Activated CD8-positive, alpha-beta memory T cell treated with anti-CD3 and anti-CD28 coated beads, Interleukin-2, amount 50 U/mL, for 1 hour (primary cell): ENCODE results near the gene UGT1A6.
"Not testable (repeated sequence)": the region's sequence is repeated elsewhere in the genome, so short reads cannot be mapped to it uniquely, and the experiment has no call there.

Experiments used
- DNase-seq: peaks from one replicate; pipeline ENCODE4 v3.0.0-alpha.2; 2020; ENCODE audit errors: extremely low read depth

UGT1A6 gene

DNA sequence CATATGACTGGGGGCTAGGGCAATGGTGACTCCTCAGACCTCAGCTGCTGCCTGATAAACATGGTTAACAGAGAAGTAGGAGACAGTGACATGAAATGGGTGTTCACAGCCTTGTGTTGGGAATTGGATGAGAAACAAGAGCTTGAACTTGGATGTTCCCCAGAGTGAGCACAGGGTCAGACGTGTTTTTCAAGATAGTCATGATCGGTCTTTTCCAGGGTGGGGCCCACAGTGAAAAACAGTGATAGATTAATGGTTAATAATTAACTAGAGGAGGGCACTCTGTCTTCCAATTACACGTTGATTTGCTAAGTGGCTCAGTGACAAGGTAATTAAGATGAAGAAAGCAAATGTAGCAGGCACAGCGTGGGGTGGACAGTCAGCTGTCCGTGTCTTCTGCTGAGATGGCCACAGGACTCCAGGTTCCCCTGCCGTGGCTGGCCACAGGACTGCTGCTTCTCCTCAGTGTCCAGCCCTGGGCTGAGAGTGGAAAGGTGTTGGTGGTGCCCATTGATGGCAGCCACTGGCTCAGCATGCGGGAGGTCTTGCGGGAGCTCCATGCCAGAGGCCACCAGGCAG lies 36.1 kb downstream of the UGT1A6 start, which contains the start of gene UGT1A3:
Gene UGT1A3 (plus strand): TSS at position 320 of the 579 bp plus-strand sequence. CDS start 85 bp downstream, at position 405.
- DNase-seq: no peak

GRCh38 chr2:233736868-233737653 lies 44.4 kb downstream of the UGT1A6 start:
- DNase-seq: not testable (repeated sequence)

DNA sequence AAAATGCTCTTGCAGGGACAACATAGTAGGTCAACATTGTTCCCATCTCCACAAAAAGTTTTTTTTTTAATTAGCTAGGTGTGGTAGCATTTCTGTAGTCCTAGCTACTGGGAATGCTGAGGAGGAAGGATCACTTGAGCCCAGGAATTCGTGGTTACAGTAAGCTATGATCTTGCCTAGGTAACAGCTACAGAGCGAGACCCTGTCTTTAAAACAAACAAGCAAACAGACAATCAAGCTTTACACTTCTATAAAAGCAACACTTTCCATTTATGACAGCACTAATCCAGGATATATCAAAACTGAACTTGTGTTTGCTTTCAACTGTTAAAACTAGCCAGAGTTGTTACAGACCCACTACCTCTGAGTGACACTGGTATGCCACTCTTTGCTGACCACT lies 48.2 kb downstream of the UGT1A6 start:
- no peak for DNase-seq

DNA sequence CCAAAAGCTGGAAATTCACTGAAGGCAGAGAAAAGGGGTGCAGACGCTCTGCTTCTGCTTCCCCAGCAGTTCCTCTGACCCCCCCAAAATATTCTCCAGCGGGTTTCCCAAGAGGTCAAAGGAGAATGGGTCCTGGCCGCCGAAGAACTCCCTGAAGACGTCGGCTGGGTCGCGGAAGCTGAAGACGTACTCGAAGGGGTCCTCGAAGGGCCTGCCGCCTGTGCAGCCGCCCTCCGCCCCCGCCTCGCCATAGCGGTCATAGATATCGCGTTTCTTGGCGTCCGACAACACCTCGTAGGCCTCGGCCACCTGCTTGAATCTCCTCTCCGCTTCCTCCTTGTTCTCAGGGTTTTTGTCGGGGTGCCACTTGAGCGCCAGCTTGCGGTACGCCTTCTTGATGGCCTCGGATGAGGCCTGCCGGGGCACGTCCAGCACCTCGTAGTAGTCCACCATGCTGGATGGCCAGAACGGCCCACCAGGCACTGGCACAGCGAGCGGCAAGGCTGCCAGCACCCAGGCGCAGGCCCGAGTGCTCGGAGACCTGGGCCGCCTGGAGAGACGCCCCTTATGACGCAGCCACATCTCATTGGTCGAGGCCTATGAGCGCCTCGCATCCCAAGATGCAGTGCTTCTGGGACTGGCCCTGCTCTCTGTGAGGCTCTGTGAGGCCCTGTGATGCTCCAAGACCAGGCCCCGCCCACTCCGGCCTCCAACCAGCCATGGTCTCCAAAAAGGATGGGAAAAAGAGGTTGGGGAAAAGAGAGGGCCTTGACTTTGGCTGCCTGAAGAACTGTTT lies 51.0 kb downstream of the UGT1A6 start:
- DNase-seq: no peak

- no peak for DNase-seq
These were observed 52.5 kb downstream of the UGT1A6 start for GRCh38 chr2:233745073-233745755.

GRCh38 chr2:233745838-233746237 lies 53.1 kb downstream of the UGT1A6 start:
- not testable (repeated sequence) for DNase-seq

DNA sequence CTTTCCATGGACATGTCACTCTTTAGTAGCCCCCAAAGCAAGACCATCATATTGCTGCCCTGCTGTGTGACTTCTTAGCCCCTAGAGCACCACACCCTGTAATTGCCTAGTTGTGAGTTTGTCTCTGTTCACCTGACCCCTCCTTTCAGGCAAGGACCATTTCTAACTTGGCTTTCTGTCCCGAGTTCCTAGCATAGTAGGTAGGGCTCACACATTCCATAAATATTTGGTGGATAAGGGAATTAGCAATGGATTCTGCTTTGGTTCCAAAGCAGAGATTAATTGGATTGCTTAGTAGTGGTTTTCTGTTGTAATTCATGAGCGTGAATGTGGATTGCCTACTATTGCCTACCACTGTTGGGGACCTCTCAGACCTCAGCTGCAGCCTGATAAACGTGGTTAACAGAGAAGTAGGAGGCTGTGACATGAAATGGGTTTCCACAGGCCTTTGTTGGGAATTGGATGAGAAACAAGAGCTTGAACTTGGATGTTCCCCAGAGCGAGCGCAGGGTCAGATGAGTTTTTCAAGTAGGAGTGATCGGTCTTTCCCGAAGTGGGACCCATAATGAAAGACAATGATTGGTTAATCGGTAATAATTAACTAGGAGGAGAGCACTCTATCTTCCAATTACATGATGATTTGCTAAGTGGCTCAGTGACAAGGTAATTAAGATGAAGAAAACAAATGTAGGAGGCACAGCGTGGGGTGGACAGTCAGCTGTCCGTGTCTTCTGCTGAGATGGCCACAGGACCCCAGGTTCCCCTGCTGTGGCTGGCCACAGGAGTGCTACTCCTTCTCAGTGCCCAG lies 54.0 kb downstream of the UGT1A6 start:
- no peak for DNase-seq

DNA sequence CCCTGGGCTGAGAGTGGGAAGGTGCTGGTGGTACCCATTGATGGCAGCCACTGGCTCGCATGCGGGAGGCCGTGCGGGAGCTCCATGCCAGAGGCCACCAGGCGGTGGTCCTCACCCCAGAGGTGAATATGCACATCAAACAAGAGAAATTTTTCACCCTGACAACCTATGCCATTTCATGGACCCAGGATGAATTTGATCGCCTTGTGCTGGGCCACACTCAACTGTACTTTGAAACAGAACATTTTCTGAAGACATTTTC lies 54.5 kb downstream of the UGT1A6 start:
- no peak for DNase-seq

DNA sequence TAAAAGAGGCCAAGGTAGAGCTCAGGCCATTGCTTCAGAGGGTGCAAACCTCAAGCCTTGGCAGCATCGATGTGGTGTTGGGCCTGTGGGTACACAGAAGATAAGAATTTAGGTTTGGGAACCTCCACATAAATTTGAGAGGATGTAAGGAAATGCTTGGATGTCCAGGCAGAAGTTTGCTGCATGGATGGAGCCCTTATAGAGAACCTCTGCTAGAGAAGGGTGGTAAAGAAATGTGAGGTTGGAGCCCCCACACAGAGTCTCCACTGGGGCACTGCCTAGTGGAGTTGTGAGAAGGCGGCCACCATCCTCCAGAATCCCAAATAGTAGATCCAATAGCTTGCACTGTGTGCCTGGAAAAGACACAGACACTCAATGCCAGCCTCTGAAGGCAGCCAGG lies 58.0 kb downstream of the UGT1A6 start:
- DNase-seq: not testable (repeated sequence)

DNA sequence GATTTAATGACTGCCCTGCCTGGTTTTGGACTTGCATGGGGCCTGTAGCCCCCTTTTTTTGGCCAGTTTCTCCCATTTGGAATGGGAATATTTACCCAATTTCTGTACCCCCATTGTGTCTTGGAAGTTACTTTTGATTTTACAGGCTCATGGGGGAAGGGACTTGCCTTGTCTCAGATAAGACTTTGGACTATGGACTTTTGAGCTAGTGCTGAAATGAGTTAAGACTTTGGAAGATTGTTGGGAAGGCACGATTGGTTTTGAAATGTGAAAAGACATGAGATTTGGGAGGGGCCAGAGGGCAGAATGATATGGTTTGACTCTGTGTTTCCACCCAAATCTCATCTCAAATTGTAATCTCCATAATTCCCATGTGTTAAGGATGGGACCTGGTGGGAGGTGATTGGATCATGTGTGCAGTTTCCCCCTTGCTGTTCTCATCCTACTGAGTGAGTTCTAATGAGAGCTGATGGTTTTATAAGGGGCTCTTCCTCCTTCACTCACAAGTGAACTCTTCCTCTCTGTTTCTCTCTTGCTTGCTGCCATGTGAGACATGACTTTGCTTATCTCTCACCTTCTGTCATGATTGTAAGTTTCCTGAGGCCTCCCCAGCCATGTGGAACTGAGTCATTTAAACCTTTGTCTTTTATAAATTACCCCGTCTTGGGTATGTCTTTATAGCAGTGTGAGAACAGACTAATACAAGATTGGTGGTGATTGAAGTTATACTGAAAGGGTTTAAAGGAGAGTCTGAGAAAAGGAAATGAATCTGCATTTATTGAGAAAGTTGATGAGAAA lies 58.7 kb downstream of the UGT1A6 start:
- DNase-seq: not testable (repeated sequence)

DNA sequence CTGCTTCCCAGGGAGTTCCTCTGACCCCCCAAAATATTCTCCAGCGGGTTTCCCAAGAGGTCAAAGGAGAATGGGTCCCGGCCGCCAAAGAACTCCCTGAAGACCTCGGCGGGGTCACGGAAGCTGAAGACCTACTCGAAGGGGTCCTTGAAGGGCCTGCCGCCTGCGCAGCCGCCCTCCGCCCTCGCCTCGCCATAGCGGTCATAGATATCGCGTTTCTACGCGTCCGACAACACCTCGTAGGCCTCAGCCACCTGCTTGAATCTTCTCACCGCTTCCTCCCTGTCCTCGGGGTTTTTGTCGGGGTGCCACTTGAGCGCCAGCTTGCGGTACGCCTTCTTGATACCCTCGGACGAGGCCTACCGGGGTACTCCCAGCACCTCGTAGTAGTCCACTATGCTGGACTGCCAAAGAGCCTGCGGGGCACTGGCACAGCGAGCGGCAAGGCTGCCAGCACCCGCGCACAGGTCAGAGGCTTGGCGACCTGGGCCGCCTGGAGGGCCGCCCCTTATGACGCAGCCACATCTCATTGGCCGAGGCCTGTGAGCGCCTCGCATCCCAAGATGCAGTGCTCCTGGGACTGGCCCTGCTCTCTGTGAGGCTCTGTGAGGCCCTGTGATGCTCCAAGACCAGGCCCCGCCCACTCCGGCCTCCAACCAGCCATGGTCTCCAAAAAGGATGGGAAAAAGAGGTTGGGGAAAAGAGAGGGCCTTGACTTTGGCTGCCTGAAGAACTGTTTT lies 62.4 kb downstream of the UGT1A6 start:
- no peak for DNase-seq

DNA sequence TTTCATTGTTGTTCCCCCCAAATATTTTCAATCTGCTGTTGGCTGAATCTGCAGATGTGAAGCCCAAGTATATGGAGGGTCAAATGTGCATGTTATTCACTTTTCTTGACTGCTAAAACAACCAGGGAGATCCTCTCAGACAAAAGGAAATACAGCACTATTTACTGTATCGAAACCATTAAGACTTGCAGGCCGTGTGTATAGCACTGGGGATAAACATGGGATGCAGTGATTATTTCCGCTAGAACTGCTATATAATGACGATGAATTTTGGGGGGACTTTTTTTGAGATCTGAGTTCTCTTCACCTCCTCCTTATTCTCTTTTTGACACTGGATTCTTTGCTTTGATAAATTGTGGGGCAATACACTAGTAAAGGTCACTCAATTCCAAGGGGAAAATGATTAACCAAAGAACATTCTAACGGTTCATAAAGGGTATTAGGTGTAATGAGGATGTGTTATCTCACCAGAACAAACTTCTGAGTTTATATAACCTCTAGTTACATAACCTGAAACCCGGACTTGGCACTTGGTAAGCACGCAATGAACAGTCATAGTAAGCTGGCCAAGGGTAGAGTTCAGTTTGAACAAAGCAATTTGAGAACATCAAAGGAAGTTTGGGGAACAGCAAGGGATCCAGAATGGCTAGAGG lies 63.9 kb downstream of the UGT1A6 start:
- no peak for DNase-seq

GRCh38 chr2:233758141-233758540 lies 65.5 kb downstream of the UGT1A6 start:
- DNase-seq: no peak

DNA sequence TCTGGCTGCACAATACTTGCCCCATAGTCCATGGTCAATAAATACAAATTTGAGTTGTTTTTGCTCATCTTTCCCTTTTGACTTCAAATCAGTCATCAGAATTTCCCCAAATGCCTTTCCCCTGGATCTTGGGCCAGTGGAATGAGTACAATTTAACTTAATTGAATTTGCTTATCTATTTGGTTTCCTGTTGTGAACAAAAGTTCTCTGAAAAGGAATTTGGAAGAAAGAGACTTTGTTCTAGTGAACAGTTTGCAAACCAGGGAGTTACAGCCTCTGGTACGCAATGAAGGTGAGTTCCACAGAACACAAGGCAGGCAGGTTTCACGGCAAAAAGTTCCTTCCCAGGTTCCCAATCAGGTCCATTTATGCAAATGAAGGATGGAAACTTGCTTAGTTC lies 66.2 kb downstream of the UGT1A6 start:
- DNase-seq: no peak

- DNase-seq: no peak
These were observed 67.4 kb downstream of the UGT1A6 start, which contains the start of gene UGT1A1 for GRCh38 chr2:233760043-233760442. UGT1A1 (plus strand) TSS chr2:233760270; CDS start chr2:233760288, 18 bp downstream.

- DNase-seq: no peak
These were observed 68.5 kb downstream of the UGT1A6 start for GRCh38 chr2:233761040-233761769.

DNA sequence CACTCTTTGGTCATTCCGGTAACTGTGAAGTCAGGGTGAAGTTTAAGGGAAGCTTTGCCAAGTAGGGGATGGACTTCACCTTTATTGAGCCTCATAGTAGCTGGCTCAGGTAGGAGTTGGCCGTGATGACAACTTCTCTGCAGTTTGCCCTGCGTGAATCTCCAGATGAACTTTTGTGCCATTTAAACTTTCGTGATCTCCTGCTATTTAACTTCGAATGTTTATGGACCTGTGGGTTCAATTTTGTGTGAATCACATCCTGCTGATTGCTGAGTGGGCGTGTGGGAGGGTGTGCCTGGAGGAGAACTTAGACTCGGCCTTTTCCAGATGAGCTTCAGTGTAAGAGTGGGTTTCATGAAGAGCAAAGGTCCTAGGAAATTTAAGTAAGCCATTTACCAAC lies 71.6 kb downstream of the UGT1A6 start:
- DNase-seq: no peak

DNA sequence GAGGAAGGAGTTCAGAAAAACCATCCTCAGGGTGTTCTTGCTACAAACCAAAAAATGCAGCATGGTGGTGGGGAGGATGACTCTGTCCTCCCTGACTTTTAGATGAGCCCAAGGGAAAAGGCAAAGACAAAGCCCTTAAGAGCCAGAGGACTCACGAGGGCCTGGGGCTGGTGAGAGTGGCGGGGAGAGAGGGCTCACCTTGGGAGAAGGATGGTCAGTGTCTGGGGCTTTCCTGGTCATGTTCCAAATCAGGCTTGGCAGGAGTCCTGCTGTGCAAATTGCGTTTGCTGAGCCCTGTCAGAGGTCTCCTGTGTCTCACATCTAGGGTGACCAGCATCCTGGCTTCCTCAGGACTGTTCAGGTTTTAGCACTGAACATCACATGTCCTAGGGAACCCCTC lies 72.1 kb downstream of the UGT1A6 start:
- DNase-seq: no peak

- no peak for DNase-seq
These were observed 73.7 kb downstream of the UGT1A6 start for GRCh38 chr2:233766416-233766815.
